T-helper 1 cell (primary cell): ENCODE results near the gene RLF.
A peak's percentile ranks its signal among the peaks of the same experiment; 100 is the strongest.

Experiments used
- DNase-seq, 5 donors: peaks; one replicate each; pipeline ENCODE4 v3.0.0-alpha.2; 2012 to 2020
- total RNA-seq, 4 donors: gene quantifications; one replicate each; lab custom pipeline; 2026; lab: John Stamatoyannopoulos, UW

RLF gene, protein sequence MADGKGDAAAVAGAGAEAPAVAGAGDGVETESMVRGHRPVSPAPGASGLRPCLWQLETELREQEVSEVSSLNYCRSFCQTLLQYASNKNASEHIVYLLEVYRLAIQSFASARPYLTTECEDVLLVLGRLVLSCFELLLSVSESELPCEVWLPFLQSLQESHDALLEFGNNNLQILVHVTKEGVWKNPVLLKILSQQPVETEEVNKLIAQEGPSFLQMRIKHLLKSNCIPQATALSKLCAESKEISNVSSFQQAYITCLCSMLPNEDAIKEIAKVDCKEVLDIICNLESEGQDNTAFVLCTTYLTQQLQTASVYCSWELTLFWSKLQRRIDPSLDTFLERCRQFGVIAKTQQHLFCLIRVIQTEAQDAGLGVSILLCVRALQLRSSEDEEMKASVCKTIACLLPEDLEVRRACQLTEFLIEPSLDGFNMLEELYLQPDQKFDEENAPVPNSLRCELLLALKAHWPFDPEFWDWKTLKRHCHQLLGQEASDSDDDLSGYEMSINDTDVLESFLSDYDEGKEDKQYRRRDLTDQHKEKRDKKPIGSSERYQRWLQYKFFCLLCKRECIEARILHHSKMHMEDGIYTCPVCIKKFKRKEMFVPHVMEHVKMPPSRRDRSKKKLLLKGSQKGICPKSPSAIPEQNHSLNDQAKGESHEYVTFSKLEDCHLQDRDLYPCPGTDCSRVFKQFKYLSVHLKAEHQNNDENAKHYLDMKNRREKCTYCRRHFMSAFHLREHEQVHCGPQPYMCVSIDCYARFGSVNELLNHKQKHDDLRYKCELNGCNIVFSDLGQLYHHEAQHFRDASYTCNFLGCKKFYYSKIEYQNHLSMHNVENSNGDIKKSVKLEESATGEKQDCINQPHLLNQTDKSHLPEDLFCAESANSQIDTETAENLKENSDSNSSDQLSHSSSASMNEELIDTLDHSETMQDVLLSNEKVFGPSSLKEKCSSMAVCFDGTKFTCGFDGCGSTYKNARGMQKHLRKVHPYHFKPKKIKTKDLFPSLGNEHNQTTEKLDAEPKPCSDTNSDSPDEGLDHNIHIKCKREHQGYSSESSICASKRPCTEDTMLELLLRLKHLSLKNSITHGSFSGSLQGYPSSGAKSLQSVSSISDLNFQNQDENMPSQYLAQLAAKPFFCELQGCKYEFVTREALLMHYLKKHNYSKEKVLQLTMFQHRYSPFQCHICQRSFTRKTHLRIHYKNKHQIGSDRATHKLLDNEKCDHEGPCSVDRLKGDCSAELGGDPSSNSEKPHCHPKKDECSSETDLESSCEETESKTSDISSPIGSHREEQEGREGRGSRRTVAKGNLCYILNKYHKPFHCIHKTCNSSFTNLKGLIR (N-terminal part only)
- total RNA-seq, result 112 to 291 (median 133) reads per million in 4 donors

GRCh38 chr1:40161125-40161887 is at the start of gene RLF:
Gene RLF (plus strand): TSS chr1:40161387. CDS start chr1:40161400, 13 bp downstream.
- DNase-seq, result peak; percentile 86 to 94 (median 93)

GRCh38 chr1:40114400-40114799 is 46.8 kb upstream of the RLF start:
- DNase-seq, result no peak

- DNase-seq, result no peak
Measured at GRCh38 chr1:40120128-40120527, 41.1 kb upstream of the RLF start.

DNA sequence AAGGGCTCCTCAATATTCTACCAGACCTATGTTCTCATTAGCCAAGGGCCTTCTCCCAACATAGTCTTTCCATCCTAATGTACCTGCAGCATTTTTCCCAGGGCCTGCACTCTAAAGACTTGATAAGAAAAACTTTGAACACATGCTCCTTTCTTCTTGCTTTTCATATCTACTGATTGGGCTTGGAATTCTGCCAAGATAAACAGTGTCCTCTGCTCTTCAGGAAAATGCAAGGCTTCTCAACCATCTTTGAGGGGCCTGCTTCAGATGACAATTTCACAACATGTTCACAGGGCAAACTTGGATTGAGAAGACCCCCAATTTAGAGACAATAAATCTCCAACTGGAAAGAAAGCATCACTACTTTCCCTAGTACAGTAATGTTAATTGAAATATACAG is 38.3 kb upstream of the RLF start:
- DNase-seq, result no peak

DNA sequence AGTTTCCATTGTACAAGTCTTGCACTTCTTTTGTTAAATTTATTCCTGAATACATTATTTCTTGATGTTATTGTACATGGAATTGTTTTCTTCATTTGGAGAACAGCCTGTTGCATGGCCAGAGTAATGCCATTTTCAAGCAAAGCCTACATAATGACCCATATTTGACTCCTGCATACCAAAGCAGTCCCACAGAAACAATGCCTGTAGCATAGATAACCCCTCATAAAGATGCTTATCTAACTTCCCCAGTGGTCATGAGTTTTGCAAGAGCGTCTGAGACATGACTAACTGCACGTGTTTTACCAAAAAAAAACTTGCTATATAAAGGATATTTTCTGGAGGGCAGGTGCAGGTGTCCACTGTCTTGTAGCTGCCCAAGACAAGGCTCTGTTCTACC is 30.3 kb upstream of the RLF start:
- no peak for DNase-seq

GRCh38 chr1:40132383-40133311 is 28.5 kb upstream of the RLF start:
- no peak for DNase-seq

DNA sequence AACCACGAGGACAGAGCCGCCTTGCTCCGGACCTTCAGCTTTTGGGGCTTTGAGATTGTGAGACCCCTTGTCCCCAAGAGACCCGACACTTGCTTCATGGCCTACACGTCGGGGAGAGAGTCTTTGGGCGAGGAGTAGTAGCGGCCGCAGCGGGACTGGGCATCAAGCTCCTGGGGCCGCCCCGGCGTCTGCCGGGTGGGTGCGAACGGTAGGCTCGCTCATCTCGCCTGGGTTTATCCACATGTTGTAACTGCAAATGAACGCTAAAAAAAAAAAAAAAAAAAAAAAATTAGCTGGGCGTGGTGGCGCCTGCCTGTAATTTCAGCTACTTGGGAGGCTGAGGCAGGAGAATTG is 27.9 kb upstream of the RLF start:
- DNase-seq, result no peak

- no peak for DNase-seq
Measured at GRCh38 chr1:40133839-40134238, 27.3 kb upstream of the RLF start.

GRCh38 chr1:40140211-40140973 is 20.8 kb upstream of the RLF start:
- DNase-seq, result peak in 1 of 5 donors; percentile 15

DNA sequence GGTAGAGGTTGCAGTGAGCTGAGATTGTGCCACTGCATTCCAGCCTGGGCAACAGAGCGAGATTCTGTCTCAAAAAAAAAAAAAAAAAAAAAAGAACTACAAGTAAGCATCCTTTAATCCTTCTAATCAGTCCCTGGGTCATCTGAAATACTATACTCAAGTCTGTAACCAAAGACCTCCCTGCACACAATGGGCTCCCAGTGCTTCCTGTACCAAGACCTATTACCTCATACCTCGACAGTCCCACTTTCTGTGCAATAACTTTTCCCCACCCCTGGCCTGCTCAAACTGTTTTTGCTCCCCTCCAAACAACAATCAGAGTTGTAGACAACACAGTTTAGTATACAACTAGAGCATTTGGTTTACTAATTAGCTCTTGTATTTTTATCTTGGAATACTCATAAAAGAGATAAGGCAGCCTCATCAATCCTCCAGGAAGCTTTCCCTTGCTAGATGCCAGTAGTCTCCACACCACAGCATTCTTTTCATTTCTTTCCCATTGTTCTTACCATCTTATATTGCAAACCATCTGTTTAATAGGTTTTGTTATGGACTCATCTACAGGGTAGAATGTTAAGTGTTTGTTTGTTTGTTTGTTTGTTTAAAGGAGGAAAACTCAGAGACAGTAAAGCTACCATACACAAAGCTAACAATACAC is 19.2 kb upstream of the RLF start:
- DNase-seq, result no peak

DNA sequence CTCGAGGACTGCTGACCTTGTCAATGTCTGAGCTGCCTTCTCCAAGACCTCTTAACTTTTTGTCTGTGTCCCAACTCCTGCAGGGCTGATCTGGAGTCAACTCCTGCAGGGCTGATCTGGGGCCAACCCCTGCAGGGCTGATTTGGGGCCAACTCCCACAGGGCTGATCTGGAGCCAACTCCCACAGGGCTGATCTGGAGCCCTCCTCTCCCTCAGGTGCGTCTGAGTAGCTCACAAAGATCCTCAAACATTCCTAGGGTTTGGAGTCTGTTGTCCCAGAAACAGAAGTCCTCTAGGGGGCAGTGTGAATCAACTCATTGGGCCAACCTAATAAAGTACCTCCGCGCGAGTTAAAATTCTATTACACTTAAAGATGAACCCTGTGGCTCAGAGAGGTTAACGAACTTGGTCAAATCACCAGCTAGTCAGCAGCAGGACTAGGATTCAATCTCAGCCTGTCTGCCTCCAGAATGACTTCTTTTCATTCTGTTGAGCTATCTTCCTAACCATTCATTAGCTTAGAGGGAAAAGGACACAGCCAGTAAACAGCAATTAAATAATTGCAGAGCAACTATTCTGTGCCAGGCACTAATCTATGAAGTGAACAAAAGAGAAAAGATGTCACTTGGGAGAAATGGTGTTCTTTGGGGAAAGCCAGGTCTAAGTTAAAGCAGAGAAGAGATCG is 17.2 kb upstream of the RLF start:
- peak in 4 of 5 donors; percentile 24 to 60 (median 52) for DNase-seq

GRCh38 chr1:40151457-40152079 is 9.6 kb upstream of the RLF start:
- DNase-seq, result no peak

- DNase-seq, result peak in 2 of 5 donors; percentile 23 to 78
Measured at GRCh38 chr1:40153073-40153770, 8.0 kb upstream of the RLF start.

DNA sequence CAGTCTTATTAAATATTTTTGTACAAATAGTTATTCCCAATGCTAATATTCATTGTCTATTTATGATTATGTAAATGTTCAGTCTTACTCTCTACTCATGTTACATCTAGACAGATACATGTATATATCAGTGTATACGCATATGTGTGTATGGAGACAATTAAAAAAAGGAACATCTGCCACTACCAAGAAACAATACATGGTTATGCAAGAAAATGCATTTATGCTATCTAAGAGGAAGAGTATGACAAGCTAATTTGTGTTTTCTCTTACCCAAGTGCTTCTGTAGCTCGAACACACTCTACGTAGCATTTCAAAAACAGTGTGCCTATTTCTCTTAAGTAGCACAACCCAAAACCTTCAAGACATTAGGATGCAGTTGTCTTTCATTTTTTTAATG is 6.1 kb upstream of the RLF start:
- no peak for DNase-seq

DNA sequence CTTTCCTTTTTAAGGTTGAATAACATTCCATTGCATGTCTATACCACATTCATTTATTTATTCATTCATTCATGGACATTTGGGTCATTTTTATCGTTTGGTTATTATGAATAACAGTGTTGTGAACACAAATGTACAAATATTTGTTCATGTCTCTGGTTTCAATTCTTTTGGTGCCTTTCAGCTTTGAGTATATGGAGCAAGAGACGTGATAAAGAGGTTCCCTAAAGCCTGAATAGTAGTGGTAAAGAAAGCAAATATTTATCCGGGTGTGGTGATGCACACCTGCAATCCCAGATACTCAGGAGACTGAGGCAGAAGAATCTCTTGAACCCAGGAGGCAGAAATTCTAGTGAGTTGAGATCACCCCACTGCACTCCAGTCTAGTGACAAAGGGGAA is 5.3 kb upstream of the RLF start:
- DNase-seq, result no peak

DNA sequence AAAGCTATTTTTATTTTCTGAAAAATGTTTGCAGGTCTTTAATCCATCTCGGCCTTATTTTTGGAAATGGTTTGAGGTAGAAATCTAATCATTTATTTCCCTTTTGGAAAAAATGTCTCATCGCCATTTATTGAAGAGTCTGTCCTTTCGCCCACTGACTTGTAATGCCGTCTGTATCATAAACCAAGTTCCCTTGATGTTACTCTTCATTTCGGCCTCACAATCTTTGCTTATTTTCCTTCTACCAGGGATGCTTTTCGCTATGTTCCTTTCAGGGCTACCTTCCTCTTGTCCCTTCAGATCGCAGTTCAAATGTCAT is 422 bp upstream of the RLF start:
- no peak for DNase-seq

GRCh38 chr1:40161888-40162397 is 756 bp downstream of the RLF start:
- DNase-seq, result no peak
